ENCODE results near the gene STAU1. TPM values are rescaled to one million over a fixed set of nuclear protein-coding genes. Genes with fewer than 3 reads are reported as not detected.

The STAU1 gene
- polyA plus RNA-seq, 1 of the 3 experiments (the other 2 are of a cell fraction): 48.2 TPM

DNA sequence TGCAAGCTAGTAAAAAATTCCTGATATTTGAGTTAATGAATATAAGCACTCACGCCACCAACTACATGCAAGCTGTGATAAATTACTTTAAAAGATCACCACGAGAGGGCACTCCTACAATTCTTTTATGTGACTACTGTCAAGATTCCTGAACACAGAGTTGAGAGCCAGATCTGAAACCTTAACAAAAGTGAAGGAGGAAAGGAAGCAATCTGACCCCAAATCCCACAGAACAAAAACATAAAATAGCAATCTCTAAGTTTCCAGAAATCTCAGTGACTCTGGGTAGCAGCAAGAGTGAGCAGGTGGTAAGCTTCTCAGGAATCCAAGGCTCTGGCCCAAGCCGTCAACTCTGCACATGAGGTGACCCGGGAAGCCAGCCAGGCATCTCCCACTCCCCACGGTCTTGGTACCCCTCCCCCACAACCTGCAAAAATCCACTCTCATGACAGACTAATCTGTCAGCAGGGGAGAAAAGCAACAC, 55.1 kb downstream of the STAU1 start:
- peak; percentile 49 for DNase-seq
- H3K79me2 ChIP-seq (ENCODE audit: insufficient read depth): peaks cover 35% of the 10 kb centered on the region
- H3F3A ChIP-seq (replicated peaks; ENCODE audit: insufficient read depth): no peaks in the 10 kb centered on the region
- H3K36me3 ChIP-seq (replicated peaks in 1 of 2; ENCODE audit: control insufficient read depth in 1 of 2, insufficient read depth in 2 of 2, low read length in 1 of 2): peaks cover 17 to 29% of the 10 kb centered on the region in 2 experiments
- H3K27ac ChIP-seq (ENCODE audit: low read depth in 2 of 2, low read length in 1 of 2): no peak overlapping the region
- H3K9ac ChIP-seq: no peak overlapping the region
- no peaks in the 10 kb centered on the region for H3K9me3 ChIP-seq
- 51% methylated on average over 5 of the region's 5 CpGs for WGBS (ENCODE audit: low lambda C conversion rate)
- POLR2A ChIA-PET: interaction anchor here (1.5 kb wide), 1 partner anchor 86 kb away, joined by 7 read pairs; the partner anchor contains the start of gene DDX27
- peaks cover 3% of the 10 kb centered on the region; the same call in 1 of the 2 replicates for H4K20me1 ChIP-seq (ENCODE audit: insufficient read depth)
- no peaks in the 10 kb centered on the region; a peak in 1 of 4 replicates for H3K4me1 ChIP-seq (ENCODE audit: control insufficient read depth in 1 of 2, insufficient read depth in 2 of 2, low read depth in 1 of 2, low read length in 1 of 2)
- no peak overlapping the region for H3K4me2 ChIP-seq
- CTCF ChIA-PET: interaction anchor here (0.6 to 4.4 kb wide), 44 partner anchors 9 to 392 kb away, joined by 3 to 112 read pairs (median 4); partner anchors contain the start of gene DDX27
- no peaks in the 10 kb centered on the region for H3K9me2 ChIP-seq
- H3K4me3 ChIP-seq (ENCODE audit: low read depth in 2 of 2, low read length in 1 of 2): no peak overlapping the region
- H3K27me3 ChIP-seq (ENCODE audit: insufficient read depth): no peaks in the 10 kb centered on the region
- no peak overlapping the region for H2AFZ ChIP-seq (ENCODE audit: low read depth)
- TF ChIP-seq, protein P1, sequence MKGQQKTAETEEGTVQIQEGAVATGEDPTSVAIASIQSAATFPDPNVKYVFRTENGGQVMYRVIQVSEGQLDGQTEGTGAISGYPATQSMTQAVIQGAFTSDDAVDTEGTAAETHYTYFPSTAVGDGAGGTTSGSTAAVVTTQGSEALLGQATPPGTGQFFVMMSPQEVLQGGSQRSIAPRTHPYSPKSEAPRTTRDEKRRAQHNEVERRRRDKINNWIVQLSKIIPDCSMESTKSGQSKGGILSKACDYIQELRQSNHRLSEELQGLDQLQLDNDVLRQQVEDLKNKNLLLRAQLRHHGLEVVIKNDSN (IDR thresholded peaks at IDR 0.05; ENCODE audit: borderline replicate concordance, low read depth): no peak
- TF ChIP-seq SMC3 (IDR thresholded peaks at IDR 0.05; ENCODE audit: low read depth, low read length) (peak; percentile 46), FOXM1 (IDR thresholded peaks at IDR 0.05; ENCODE audit: low read depth) (no peak), RAD21 (IDR thresholded peaks at IDR 0.05; ENCODE audit: low read length) (peak; percentile 79)
- TF ChIP-seq, protein P2, sequence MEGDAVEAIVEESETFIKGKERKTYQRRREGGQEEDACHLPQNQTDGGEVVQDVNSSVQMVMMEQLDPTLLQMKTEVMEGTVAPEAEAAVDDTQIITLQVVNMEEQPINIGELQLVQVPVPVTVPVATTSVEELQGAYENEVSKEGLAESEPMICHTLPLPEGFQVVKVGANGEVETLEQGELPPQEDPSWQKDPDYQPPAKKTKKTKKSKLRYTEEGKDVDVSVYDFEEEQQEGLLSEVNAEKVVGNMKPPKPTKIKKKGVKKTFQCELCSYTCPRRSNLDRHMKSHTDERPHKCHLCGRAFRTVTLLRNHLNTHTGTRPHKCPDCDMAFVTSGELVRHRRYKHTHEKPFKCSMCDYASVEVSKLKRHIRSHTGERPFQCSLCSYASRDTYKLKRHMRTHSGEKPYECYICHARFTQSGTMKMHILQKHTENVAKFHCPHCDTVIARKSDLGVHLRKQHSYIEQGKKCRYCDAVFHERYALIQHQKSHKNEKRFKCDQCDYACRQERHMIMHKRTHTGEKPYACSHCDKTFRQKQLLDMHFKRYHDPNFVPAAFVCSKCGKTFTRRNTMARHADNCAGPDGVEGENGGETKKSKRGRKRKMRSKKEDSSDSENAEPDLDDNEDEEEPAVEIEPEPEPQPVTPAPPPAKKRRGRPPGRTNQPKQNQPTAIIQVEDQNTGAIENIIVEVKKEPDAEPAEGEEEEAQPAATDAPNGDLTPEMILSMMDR (IDR thresholded peaks at IDR 0.05): peak; percentile 72

DNA sequence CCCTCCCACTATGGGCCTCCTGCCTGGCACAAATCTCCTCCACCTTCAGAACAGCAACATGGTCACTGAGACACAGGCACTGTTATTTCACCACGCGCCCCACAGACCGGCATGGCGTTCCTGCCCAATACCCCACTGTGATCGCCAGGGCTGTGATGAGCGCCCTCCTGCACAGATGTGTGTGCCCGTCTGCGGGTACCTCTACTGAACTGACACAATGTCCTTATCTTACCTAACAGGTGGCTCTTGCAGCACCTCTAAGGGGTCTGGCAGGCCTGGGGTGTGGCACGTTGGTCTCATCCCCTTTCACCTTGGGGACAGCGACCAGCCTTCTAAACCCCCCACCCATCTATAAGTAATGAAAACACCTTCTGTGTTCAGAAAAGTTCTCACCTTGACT, 64.2 kb downstream of the STAU1 start:
- POLR2A ChIA-PET: no interaction called here
- Histone ChIP-seq H3K27ac (ENCODE audit: low read depth in 2 of 2, low read length in 1 of 2) (no peak overlapping the region), H3K4me2 (no peak overlapping the region), H4K20me1 (ENCODE audit: insufficient read depth) (no peaks in the 10 kb centered on the region), H3K9me2 (no peaks in the 10 kb centered on the region), H3K9ac (no peak overlapping the region), H3K4me3 (ENCODE audit: low read depth in 2 of 2, low read length in 1 of 2) (no peak overlapping the region), H2AFZ (ENCODE audit: low read depth) (no peak overlapping the region), H3K36me3 (replicated peaks in 1 of 2; ENCODE audit: control insufficient read depth in 1 of 2, insufficient read depth in 2 of 2, low read length in 1 of 2) (peaks cover 43 to 64% of the 10 kb centered on the region in 2 experiments), H3K27me3 (ENCODE audit: insufficient read depth) (no peaks in the 10 kb centered on the region), H3K9me3 (no peaks in the 10 kb centered on the region), H3K4me1 (ENCODE audit: control insufficient read depth in 1 of 2, insufficient read depth in 2 of 2, low read depth in 1 of 2, low read length in 1 of 2) (no peaks in the 10 kb centered on the region), H3K79me2 (ENCODE audit: insufficient read depth) (peaks cover 25% of the 10 kb centered on the region; the same call in 1 of the 2 replicates), H3F3A (replicated peaks; ENCODE audit: insufficient read depth) (no peaks in the 10 kb centered on the region)
- CTCF ChIA-PET: interaction anchor here (1.2 to 2.5 kb wide), 5 partner anchors 9 to 199 kb away, joined by 3 to 9 read pairs (median 5); no protein-coding TSS in a partner anchor
- TF ChIP-seq SMC3 (IDR thresholded peaks at IDR 0.05; ENCODE audit: low read depth, low read length) (no peak), MXI1 (IDR thresholded peaks at IDR 0.05; ENCODE audit: low read depth, low read length) (no peak), GABPA (IDR thresholded peaks at IDR 0.05; ENCODE audit: low read depth) (no peak), FOXM1 (IDR thresholded peaks at IDR 0.05; ENCODE audit: low read depth) (no peak), YY1 (IDR thresholded peaks at IDR 0.05; ENCODE audit: low read depth) (no peak), JUND (IDR thresholded peaks at IDR 0.05) (no peak), GATA2 (CRISPR knock-in tag; IDR thresholded peaks at IDR 0.05) (no peak), TAF1 (IDR thresholded peaks at IDR 0.05; ENCODE audit: borderline replicate concordance, low read depth, low read length) (no peak), EP300 (IDR thresholded peaks at IDR 0.05; ENCODE audit: borderline replicate concordance in 1 of 2, low read depth in 1 of 2, low read length in 1 of 2) (no peak), RFX5 (IDR thresholded peaks at IDR 0.05; ENCODE audit: low read length) (no peak), FOXJ3 (CRISPR knock-in tag; IDR thresholded peaks at IDR 0.05) (no peak), RAD21 (IDR thresholded peaks at IDR 0.05; ENCODE audit: low read length) (no peak)
- TF ChIP-seq, protein P1 (IDR thresholded peaks at IDR 0.05; ENCODE audit: borderline replicate concordance, low read depth): no peak
- TF ChIP-seq, protein P3, sequence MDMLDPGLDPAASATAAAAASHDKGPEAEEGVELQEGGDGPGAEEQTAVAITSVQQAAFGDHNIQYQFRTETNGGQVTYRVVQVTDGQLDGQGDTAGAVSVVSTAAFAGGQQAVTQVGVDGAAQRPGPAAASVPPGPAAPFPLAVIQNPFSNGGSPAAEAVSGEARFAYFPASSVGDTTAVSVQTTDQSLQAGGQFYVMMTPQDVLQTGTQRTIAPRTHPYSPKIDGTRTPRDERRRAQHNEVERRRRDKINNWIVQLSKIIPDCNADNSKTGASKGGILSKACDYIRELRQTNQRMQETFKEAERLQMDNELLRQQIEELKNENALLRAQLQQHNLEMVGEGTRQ (IDR thresholded peaks at IDR 0.05; ENCODE audit: borderline replicate concordance, low read depth, low read length): no peak
- TF ChIP-seq, protein P4, sequence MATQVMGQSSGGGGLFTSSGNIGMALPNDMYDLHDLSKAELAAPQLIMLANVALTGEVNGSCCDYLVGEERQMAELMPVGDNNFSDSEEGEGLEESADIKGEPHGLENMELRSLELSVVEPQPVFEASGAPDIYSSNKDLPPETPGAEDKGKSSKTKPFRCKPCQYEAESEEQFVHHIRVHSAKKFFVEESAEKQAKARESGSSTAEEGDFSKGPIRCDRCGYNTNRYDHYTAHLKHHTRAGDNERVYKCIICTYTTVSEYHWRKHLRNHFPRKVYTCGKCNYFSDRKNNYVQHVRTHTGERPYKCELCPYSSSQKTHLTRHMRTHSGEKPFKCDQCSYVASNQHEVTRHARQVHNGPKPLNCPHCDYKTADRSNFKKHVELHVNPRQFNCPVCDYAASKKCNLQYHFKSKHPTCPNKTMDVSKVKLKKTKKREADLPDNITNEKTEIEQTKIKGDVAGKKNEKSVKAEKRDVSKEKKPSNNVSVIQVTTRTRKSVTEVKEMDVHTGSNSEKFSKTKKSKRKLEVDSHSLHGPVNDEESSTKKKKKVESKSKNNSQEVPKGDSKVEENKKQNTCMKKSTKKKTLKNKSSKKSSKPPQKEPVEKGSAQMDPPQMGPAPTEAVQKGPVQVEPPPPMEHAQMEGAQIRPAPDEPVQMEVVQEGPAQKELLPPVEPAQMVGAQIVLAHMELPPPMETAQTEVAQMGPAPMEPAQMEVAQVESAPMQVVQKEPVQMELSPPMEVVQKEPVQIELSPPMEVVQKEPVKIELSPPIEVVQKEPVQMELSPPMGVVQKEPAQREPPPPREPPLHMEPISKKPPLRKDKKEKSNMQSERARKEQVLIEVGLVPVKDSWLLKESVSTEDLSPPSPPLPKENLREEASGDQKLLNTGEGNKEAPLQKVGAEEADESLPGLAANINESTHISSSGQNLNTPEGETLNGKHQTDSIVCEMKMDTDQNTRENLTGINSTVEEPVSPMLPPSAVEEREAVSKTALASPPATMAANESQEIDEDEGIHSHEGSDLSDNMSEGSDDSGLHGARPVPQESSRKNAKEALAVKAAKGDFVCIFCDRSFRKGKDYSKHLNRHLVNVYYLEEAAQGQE (IDR thresholded peaks at IDR 0.05; ENCODE audit: low read depth, low read length): no peak
- no peak for DNase-seq
- 94% methylated on average over 5 of the region's 10 CpGs for WGBS (ENCODE audit: low lambda C conversion rate)
